ENCODE data around the gene OR6J1. TPM values are rescaled to one million over a fixed set of nuclear protein-coding genes. Genes with fewer than 3 reads are reported as not detected.
A peak's percentile ranks its signal among the peaks of the same experiment; 100 is the strongest.

The OR6J1 gene
- total and polyA plus RNA-seq, 2 donors (not counting 1 experiment from before 2014, with no cell fraction given), result not detected

GRCh38 chr14:22601996-22602395 lies 42.2 kb downstream of the OR6J1 start:
- Histone ChIP-seq H3K27me3 (ENCODE audit: control insufficient read depth, insufficient read depth, low read length) (no peaks in the 10 kb centered on the region), H3K4me1 (ENCODE audit: control insufficient read depth, extremely low read depth, insufficient read depth, low read length) (peaks cover 29% of the 10 kb centered on the region), H3K79me2 (ENCODE audit: control insufficient read depth, insufficient read depth, low read length) (peaks cover 8% of the 10 kb centered on the region), H3K27ac (ENCODE audit: insufficient read depth, low read length) (peak overlapping the region; percentile 67), H4K20me1 (ENCODE audit: control insufficient read depth, extremely low read depth, insufficient read depth, low read length) (no peaks in the 10 kb centered on the region), H2AFZ (ENCODE audit: low read length) (no peak overlapping the region), H3K4me3 (replicated peaks in 1 of 4; ENCODE audit: control extremely low read depth in 1 of 4, insufficient read depth in 1 of 4, low read depth in 3 of 4, low read length in 4 of 4) (no peak overlapping the region), H3K9me3 (ENCODE audit: control insufficient read depth, insufficient read depth, low read depth, low read length) (no peaks in the 10 kb centered on the region), H3K36me3 (ENCODE audit: control insufficient read depth, insufficient read depth, low read length) (peaks cover 24% of the 10 kb centered on the region), H3K9ac (ENCODE audit: insufficient read depth, low read length) (no peak overlapping the region), H3K4me2 (ENCODE audit: extremely low read depth, insufficient read depth, low read length) (no peak overlapping the region)
- TF ChIP-seq EZH2 (IDR thresholded peaks at IDR 0.05; ENCODE audit: low read length, missing control alignments) (no peak), CTCF (conservative IDR thresholded peaks at IDR 0.05 in 1 of 2, IDR thresholded peaks at IDR 0.05 in 1 of 2; ENCODE audit: low read depth in 1 of 2, low read length in 2 of 2) (no peak)
- DNase-seq (ENCODE audit: low read depth in 2 of 2), result no peak

- Histone ChIP-seq H3K9me3 (ENCODE audit: control insufficient read depth, insufficient read depth, low read depth, low read length) (no peaks in the 10 kb centered on the region), H3K4me3 (replicated peaks in 1 of 4; ENCODE audit: control extremely low read depth in 1 of 4, insufficient read depth in 1 of 4, low read depth in 3 of 4, low read length in 4 of 4) (no peak overlapping the region), H2AFZ (ENCODE audit: low read length) (no peak overlapping the region), H3K27ac (ENCODE audit: insufficient read depth, low read length) (no peak overlapping the region), H3K36me3 (ENCODE audit: control insufficient read depth, insufficient read depth, low read length) (peaks cover 22% of the 10 kb centered on the region), H3K4me2 (ENCODE audit: extremely low read depth, insufficient read depth, low read length) (no peak overlapping the region), H3K9ac (ENCODE audit: insufficient read depth, low read length) (no peak overlapping the region), H3K4me1 (ENCODE audit: control insufficient read depth, extremely low read depth, insufficient read depth, low read length) (peaks cover 29% of the 10 kb centered on the region), H3K79me2 (ENCODE audit: control insufficient read depth, insufficient read depth, low read length) (peaks cover 8% of the 10 kb centered on the region), H3K27me3 (ENCODE audit: control insufficient read depth, insufficient read depth, low read length) (no peaks in the 10 kb centered on the region), H4K20me1 (ENCODE audit: control insufficient read depth, extremely low read depth, insufficient read depth, low read length) (no peaks in the 10 kb centered on the region)
- TF ChIP-seq CTCF (conservative IDR thresholded peaks at IDR 0.05 in 1 of 2, IDR thresholded peaks at IDR 0.05 in 1 of 2; ENCODE audit: low read depth in 1 of 2, low read length in 2 of 2) (no peak), EZH2 (IDR thresholded peaks at IDR 0.05; ENCODE audit: low read length, missing control alignments) (no peak)
- no peak for DNase-seq (ENCODE audit: low read depth in 2 of 2)
Observed at GRCh38 chr14:22601456-22601855, 42.7 kb downstream of the OR6J1 start.

- Histone ChIP-seq H3K27ac (ENCODE audit: insufficient read depth, low read length) (peak overlapping the region; percentile 6), H3K27me3 (ENCODE audit: control insufficient read depth, insufficient read depth, low read length) (no peaks in the 10 kb centered on the region), H4K20me1 (ENCODE audit: control insufficient read depth, extremely low read depth, insufficient read depth, low read length) (no peaks in the 10 kb centered on the region), H3K9me3 (ENCODE audit: control insufficient read depth, insufficient read depth, low read depth, low read length) (no peaks in the 10 kb centered on the region), H3K4me3 (replicated peaks in 1 of 4; ENCODE audit: control extremely low read depth in 1 of 4, insufficient read depth in 1 of 4, low read depth in 3 of 4, low read length in 4 of 4) (peak overlapping the region in 2 of 4 experiments; percentile 96 to 97), H3K36me3 (ENCODE audit: control insufficient read depth, insufficient read depth, low read length) (peaks cover 17% of the 10 kb centered on the region), H3K4me2 (ENCODE audit: extremely low read depth, insufficient read depth, low read length) (peak overlapping the region; percentile 95), H2AFZ (ENCODE audit: low read length) (no peak overlapping the region), H3K4me1 (ENCODE audit: control insufficient read depth, extremely low read depth, insufficient read depth, low read length) (peaks cover 29% of the 10 kb centered on the region), H3K9ac (ENCODE audit: insufficient read depth, low read length) (no peak overlapping the region), H3K79me2 (ENCODE audit: control insufficient read depth, insufficient read depth, low read length) (peaks cover 8% of the 10 kb centered on the region)
- no peak for DNase-seq (ENCODE audit: low read depth in 2 of 2)
- TF ChIP-seq CTCF (conservative IDR thresholded peaks at IDR 0.05 in 1 of 2, IDR thresholded peaks at IDR 0.05 in 1 of 2; ENCODE audit: low read depth in 1 of 2, low read length in 2 of 2) (no peak), EZH2 (IDR thresholded peaks at IDR 0.05; ENCODE audit: low read length, missing control alignments) (no peak)
Observed at GRCh38 chr14:22600027-22600426, 44.1 kb downstream of the OR6J1 start.
